DMS153 treated with DMSO at 0.1 percent for 48 hours (cell line): ENCODE results near the gene CGB7.

Source experiments
- DNase-seq: peaks from one replicate; lab custom pipeline; 2025; ENCODE audit not compliant: unreplicated experiment; lab: John Stamatoyannopoulos, UW

The CGB7 gene

DNA sequence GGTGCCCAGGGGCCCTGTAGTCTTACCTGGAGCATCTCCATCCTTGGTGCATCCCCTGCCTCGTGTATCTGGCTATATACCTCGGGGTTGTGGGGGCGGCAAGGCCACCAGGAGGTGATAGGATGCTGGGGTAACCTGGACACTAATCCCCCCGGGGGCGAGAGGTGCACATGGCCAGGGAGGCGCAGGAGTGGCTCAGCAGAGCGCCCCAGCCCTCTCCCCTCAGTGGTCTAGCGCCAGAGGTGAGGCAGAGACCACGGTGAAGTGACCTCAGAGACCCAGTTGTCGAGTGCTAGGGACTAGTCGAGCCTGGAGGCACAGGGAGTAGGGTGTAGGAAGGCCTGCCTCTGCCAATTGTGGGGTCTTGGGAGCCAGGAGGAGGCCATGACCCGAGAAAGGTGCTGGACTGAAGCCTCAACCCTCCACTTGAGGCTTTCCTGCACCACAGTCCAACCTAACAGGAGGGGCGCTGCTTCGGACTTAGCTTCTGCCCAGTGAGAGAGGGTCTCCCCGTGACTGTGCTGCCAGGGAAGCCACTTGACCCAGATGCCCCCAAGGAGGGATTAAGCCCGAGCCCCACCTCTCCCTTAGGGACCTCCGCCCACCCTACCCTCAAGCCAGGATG, 40.4 kb downstream of the CGB7 start, which contains the start of gene LHB:
TSS of gene LHB (minus strand) at position 51 of the 625 bp plus-strand sequence. CDS start at position 41, 10 bp downstream.
- no peak for DNase-seq

DNA sequence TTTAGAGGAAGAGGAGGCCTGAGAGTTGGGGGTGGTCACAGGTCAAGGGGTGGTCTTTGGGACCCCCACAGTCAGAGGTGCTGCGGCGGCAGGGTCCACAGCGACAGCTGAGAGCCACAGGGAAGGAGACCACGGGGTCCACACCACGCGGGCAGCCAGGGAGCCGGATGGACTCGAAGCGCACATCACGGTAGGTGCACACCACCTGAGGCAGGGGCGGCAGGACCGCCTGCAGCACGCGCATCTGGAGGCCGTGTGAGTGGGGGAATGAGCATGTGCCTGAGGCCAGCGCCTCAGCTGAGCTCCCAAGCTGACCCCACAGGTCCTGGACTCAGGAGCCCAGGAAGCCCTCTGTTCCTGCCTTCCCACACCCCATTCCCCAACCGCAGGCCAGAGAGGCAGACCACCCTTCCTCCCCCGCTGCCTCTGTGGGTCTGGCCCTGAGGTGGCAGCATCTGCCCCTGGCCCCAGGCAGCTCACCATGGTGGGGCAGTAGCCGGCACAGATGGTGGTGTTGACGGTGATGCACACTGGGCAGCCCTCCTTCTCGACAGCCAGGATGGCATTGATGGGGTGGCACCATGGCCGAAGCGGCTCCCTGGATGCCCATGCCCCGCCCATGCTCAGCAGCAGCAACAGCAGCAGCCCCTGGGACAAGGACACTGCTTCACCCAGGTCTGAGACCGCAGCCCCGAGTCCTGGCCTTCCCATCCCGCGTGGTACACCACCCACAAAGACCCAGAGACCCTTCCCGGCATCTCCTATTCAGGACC, 41.3 kb downstream of the CGB7 start:
- no peak for DNase-seq

DNA sequence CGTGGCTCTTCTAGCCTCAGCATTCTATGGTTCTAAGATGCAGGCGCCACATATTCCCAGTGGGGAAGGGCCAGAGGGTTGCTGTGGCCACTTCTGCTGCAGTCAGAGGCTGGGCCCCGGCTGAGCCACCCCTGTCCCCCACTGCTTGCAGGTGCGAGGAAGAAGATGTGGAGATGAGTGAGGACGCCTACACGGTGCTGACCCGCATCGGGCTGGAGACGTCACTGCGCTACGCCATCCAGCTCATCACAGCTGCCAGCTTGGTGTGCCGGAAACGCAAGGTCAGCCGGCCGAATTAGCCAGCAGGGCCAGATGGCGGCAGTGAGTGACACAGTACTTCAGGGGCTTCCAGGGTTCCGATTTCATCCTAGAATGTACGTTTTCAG, 42.7 kb downstream of the CGB7 start:
- DNase-seq = no peak

DNA sequence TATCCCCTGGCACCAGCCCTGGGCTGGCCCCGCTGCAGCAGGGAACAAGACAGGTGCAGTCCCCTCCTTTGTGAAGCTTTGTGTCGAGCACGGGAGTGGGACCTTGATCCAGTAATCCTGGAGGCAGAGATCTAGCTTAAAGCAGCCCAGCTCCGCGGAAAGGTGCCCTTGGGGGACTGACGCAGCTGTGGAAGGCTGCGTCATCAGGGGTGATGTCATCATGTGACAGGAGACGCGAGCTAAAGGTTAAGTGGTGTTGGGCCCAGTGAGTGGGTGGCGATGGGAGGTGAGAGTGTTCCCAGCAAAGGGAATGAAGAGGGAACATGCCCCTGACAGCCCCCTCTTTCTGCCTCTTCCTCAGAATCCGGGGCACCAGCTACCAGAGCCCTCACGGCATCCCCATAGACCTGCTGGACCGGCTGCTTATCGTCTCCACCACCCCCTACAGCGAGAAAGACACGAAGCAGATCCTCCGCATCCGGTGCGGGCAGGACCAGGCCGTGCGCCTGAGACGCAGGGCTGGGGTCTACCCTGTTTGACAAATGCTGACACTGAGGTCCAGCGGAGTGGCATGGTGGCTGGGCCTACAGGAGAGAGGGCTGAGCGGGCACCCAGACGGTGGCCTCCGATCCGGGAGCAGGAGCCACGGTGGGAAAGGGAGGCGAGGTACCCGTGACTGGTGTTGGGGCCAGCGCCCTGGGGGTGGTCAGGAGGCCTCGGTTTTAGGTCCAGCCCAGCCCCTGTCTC, 43.3 kb downstream of the CGB7 start:
- no peak for DNase-seq

DNA sequence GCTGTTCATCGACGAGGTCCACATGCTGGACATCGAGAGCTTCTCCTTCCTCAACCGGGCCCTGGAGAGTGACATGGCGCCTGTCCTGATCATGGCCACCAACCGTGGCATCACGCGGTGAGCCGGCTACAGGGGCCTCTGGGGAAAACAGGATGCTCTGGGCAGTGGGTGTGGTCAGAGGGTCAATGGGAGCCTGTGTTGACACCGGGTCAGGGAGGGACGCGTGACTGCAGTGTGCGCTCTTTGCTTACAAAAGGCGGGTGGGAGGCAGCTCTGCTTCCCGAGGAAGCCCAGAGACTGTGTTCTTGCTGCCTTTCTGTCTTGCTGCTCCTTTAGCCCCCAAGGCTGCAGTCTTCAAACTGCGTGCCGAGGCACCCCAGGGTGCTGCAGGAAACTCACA, 46.4 kb downstream of the CGB7 start:
- DNase-seq = no peak

DNA sequence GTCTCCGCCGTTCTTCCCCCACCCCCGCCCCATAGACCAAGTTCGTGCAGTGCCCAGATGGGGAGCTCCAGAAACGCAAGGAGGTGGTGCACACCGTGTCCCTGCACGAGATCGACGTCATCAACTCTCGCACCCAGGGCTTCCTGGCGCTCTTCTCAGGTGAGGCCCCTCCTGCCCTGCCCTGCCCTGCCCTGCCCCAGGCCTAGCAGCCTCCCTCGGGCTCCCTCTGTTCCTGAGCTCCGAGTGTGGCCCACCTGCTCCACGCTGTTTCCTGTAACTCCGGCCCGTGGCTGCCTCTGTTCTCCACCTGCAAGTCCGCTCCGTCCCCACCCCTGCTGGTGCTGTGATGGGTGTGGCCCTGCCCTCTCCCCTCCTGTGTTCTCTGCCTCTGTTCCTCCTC, 47.1 kb downstream of the CGB7 start:
- DNase-seq = no peak

DNA sequence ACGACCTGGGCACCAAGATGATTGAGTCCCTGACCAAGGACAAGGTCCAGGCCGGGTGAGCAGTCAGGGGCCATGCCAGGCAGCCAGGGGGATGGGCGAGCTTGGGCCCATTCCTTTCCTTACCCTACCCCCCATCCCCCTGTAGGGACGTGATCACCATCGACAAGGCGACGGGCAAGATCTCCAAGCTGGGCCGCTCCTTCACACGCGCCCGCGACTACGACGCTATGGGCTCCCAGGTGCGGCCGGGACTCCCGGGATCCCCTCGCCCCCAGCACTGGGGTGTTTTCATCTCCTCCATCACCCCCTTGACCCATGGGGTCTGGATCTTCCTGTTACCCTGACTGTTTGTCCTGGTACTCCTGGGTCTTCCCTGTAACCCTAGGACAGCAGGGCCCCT, 47.7 kb downstream of the CGB7 start:
- DNase-seq = no peak

DNA sequence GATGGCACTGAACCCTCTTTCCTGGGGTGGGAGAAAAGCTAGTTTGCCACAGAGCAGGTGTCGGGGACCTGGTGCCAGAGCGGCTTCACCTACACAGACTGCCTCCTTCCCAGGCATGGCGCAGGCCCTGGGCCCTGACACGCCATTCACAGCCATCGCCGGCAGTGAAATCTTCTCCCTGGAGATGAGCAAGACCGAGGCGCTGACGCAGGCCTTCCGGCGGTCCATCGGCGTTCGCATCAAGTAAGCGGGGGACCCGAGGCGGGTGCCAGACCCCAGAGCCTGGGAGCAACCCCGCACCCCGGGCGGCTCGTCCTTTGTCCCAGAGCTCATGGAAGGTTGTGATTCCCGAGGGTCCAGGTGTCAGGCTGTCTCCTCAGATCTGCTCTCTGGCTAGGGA, 50.6 kb downstream of the CGB7 start:
- DNase-seq = no peak

DNA sequence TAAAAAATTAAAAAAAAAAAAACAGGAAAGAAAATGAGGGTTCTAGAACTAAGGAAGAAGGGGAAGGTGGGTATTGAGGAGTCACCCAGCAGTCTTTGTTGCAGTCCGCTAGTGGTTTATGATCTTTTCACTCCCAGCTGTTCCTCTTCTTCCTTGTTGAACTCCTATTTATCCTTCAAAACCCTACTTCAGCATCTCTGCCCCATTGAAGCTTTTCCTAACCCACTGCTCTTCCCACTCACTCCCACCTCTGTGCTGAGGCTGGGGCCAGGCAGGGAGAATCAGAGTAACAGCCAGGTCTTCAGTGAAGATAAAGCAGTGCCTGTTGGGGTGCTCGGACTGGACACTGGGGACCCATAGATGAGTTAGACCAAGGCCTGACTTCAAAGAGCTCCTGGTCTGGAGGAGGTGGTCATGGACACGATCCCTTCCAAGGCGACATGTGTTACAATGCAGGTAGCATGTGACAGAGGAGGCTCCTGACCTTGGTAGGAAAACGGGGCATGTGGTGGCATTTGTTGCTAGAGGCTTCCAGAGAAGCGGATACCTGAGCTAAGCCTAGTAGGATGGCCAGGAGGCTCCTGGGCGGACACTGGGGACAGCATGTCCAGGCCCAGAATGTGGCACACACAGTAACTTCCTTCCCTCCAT, 52.5 kb downstream of the CGB7 start:
- DNase-seq = no peak
